ENCODE data around the gene JMJD8. TPM values are rescaled to one million over a fixed set of nuclear protein-coding genes. Genes with fewer than 3 reads are reported as not detected.

The JMJD8 gene
- total and polyA plus RNA-seq, 9 of the 15 experiments (the other 6 are each of a cell fraction or from before 2014, with no cell fraction given), result 1.2 to 50.6 (median 29.3) TPM

DNA sequence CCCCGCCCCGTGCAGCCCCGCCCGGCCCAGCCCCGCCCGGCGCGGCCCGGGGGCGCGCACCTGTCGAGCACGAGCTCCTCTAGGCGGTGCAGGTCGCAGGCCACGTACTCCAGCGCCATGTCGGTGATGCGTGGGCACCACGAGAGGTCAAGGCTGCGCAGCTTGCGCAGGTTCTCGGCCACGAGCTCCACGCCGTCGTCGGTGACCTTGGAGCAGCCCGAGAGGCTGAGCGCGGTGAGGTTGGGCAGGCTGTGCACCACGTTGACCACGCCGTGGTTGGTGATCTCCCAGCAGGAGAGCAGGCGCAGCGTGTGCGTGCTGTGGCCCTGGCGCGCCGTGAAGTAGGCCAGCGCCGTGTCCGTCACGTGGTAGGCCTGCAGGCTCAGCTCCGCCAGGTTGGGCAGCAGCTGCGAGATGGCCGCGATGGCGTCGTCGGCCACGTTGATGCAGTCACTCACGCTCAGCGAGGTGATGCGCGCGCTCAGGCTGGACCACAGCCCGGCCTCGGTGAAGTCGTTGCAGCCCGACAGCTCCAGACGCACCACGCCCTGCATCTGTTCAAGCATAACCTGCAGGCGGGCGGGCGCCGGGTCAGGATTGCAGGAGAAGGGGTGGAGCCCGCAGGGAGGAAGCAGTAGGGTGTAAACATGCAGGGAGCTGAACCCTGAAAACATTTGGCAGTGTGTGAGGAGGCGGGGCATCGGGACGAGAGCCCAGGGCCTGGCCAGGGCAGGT, 11.4 kb upstream of the JMJD8 start (continued):
- TF ChIP-seq ARID1B (IDR thresholded peaks at IDR 0.05), result peak; percentile 6; the same call in 1 of the 2 replicates
- TF ChIP-seq YY1 (IDR thresholded peaks at IDR 0.05; ENCODE audit: borderline replicate concordance in 1 of 3, control insufficient read depth in 1 of 3, extremely low read depth in 1 of 3, insufficient read depth in 3 of 3, insufficient read length in 1 of 3, insufficient replicate concordance in 2 of 3, low read depth in 1 of 3, low read length in 2 of 3), result peak in 2 of 3 experiments; percentile 26 to 59
- no peak for TF ChIP-seq SNRNP70 (optimal IDR thresholded peaks at IDR 0.05; ENCODE audit: low read depth, low read length)
- peak; percentile 96 for TF ChIP-seq HNRNPLL (IDR thresholded peaks at IDR 0.05; ENCODE audit: low read depth, low read length, poor library complexity, severe bottlenecking)
- no peak for TF ChIP-seq STAG1 (CRISPR knock-in tag; IDR thresholded peaks at IDR 0.05; ENCODE audit: borderline replicate concordance)
- TF ChIP-seq KDM5B (IDR thresholded peaks at IDR 0.05; ENCODE audit: insufficient replicate concordance, low read depth, low read length), result no peak
- peak in 1 of 2 experiments; percentile 28; a peak in 1 of 4 replicates for TF ChIP-seq RCOR1 (IDR thresholded peaks at IDR 0.05; ENCODE audit: borderline replicate concordance in 1 of 2, low read depth in 2 of 2, low read length in 2 of 2)
- TF ChIP-seq, protein P1, sequence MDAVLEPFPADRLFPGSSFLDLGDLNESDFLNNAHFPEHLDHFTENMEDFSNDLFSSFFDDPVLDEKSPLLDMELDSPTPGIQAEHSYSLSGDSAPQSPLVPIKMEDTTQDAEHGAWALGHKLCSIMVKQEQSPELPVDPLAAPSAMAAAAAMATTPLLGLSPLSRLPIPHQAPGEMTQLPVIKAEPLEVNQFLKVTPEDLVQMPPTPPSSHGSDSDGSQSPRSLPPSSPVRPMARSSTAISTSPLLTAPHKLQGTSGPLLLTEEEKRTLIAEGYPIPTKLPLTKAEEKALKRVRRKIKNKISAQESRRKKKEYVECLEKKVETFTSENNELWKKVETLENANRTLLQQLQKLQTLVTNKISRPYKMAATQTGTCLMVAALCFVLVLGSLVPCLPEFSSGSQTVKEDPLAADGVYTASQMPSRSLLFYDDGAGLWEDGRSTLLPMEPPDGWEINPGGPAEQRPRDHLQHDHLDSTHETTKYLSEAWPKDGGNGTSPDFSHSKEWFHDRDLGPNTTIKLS (IDR thresholded peaks at IDR 0.05; ENCODE audit: borderline replicate concordance, low read depth), result peak; percentile 89
- TF ChIP-seq ZNF263 (CRISPR knock-in tag; IDR thresholded peaks at IDR 0.05; ENCODE audit: borderline replicate concordance), result peak; percentile 70; the same call in 1 of the 2 replicates
- TF ChIP-seq, protein P2, sequence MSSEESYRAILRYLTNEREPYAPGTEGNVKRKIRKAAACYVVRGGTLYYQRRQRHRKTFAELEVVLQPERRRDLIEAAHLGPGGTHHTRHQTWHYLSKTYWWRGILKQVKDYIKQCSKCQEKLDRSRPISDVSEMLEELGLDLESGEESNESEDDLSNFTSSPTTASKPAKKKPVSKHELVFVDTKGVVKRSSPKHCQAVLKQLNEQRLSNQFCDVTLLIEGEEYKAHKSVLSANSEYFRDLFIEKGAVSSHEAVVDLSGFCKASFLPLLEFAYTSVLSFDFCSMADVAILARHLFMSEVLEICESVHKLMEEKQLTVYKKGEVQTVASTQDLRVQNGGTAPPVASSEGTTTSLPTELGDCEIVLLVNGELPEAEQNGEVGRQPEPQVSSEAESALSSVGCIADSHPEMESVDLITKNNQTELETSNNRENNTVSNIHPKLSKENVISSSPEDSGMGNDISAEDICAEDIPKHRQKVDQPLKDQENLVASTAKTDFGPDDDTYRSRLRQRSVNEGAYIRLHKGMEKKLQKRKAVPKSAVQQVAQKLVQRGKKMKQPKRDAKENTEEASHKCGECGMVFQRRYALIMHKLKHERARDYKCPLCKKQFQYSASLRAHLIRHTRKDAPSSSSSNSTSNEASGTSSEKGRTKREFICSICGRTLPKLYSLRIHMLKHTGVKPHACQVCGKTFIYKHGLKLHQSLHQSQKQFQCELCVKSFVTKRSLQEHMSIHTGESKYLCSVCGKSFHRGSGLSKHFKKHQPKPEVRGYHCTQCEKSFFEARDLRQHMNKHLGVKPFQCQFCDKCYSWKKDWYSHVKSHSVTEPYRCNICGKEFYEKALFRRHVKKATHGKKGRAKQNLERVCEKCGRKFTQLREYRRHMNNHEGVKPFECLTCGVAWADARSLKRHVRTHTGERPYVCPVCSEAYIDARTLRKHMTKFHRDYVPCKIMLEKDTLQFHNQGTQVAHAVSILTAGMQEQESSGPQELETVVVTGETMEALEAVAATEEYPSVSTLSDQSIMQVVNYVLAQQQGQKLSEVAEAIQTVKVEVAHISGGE (CRISPR knock-in tag; IDR thresholded peaks at IDR 0.05), result peak in 1 of 3 experiments; percentile 43; a peak in 1 of 6 replicates
- TF ChIP-seq, protein P3, sequence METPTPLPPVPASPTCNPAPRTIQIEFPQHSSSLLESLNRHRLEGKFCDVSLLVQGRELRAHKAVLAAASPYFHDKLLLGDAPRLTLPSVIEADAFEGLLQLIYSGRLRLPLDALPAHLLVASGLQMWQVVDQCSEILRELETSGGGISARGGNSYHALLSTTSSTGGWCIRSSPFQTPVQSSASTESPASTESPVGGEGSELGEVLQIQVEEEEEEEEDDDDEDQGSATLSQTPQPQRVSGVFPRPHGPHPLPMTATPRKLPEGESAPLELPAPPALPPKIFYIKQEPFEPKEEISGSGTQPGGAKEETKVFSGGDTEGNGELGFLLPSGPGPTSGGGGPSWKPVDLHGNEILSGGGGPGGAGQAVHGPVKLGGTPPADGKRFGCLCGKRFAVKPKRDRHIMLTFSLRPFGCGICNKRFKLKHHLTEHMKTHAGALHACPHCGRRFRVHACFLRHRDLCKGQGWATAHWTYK (CRISPR knock-in tag; IDR thresholded peaks at IDR 0.05), result peak; percentile 78
- TF ChIP-seq, protein P4, sequence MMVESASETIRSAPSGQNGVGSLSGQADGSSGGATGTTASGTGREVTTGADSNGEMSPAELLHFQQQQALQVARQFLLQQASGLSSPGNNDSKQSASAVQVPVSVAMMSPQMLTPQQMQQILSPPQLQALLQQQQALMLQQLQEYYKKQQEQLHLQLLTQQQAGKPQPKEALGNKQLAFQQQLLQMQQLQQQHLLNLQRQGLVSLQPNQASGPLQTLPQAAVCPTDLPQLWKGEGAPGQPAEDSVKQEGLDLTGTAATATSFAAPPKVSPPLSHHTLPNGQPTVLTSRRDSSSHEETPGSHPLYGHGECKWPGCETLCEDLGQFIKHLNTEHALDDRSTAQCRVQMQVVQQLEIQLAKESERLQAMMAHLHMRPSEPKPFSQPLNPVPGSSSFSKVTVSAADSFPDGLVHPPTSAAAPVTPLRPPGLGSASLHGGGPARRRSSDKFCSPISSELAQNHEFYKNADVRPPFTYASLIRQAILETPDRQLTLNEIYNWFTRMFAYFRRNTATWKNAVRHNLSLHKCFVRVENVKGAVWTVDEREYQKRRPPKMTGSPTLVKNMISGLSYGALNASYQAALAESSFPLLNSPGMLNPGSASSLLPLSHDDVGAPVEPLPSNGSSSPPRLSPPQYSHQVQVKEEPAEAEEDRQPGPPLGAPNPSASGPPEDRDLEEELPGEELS (CRISPR knock-in tag; IDR thresholded peaks at IDR 0.05; ENCODE audit: borderline replicate concordance), result peak; percentile 83; the same call in 1 of the 2 replicates
- TF ChIP-seq TAF1 (IDR thresholded peaks at IDR 0.05; ENCODE audit: control insufficient read depth, extremely low read depth, insufficient read depth, low read length, severe bottlenecking), result peak; percentile 24
- TF ChIP-seq SAFB (IDR thresholded peaks at IDR 0.05; ENCODE audit: borderline replicate concordance, low read depth, low read length), result peak; percentile 51

Measured in K562 (cell line).